Ovary (tissue), 3 donors: ENCODE measurements around the gene AMMECR1L.

Experiments used
- CTCF ChIP-seq, 3 donors: fragments of 450-650 bp in 2 of 3; fragments of 200-600 bp in 1 of 3; IDR thresholded peaks; one replicate each; pipeline versions ENCODE4 v1.5.1 to v1.8.0; 2016 to 2022; ENCODE audit warnings: antibody characterized with exemption in 3 of 3, mild to moderate bottlenecking in 1 of 3
- EP300 ChIP-seq: sonication (generic); formaldehyde crosslinking; IDR thresholded peaks from one replicate; pipeline ENCODE4 v1.6.1; 2017; ENCODE audit warnings: antibody characterized with exemption
- POLR2A ChIP-seq: fragments of 450-650 bp; IDR thresholded peaks from one replicate; pipeline ENCODE4 v1.6.1; 2017; ENCODE audit warnings: antibody characterized with exemption, mild to moderate bottlenecking, moderate library complexity
- donor health status: DM: no; HTN: no; CAD: no.

- TF ChIP-seq CTCF (IDR thresholded peaks at IDR 0.05), result no peak
- TF ChIP-seq POLR2A, result no peak
- no peak for TF ChIP-seq EP300
Observed at GRCh38 chr2:127927384-127927783, 41.6 kb upstream of the AMMECR1L start.
